ENCODE results near the gene NUDCD3.

NUDCD3 gene

GRCh38 chr7:44536090-44536489, 45.6 kb upstream of the NUDCD3 start:
- no peak for DNase-seq (ENCODE audit: low read depth, low spot score)
- no peak overlapping the region for H3K4me3 ChIP-seq (ENCODE audit: low read depth, low read length)
- no peak for TF ChIP-seq CTCF (IDR thresholded peaks at IDR 0.05; ENCODE audit: low read depth, low read length)
- in situ Hi-C loops (cut with HindIII; ENCODE audit: low sequenced_read_pairs), result no loop called here

- in situ Hi-C loops (cut with HindIII; ENCODE audit: low sequenced_read_pairs), result no loop called here
- TF ChIP-seq CTCF (IDR thresholded peaks at IDR 0.05; ENCODE audit: low read depth, low read length), result no peak
- DNase-seq (ENCODE audit: low read depth, low spot score), result no peak
- H3K4me3 ChIP-seq (ENCODE audit: low read depth, low read length), result no peak overlapping the region
Measured at GRCh38 chr7:44535348-44536064, 45.0 kb upstream of the NUDCD3 start.

DNA sequence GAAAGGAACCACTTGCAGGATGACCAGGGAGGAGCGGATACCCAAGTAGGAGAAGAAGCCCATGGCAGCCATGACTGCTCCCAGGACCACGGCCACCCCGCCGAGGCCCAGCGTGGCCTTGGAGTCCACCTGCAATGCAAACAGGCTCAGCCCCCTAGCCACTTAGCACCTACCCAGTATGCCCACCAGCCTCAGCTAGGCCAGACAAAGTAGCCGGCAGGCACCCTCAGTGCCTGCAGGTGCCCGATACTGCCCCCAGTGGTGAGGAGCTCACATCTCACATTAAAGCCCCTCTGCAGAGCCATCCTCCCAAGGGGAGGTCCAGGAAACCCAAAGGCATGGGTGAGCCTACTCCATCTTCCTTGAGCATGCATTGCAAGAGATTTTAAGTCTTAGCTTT, 44.0 kb upstream of the NUDCD3 start:
- in situ Hi-C loops (cut with HindIII; ENCODE audit: low sequenced_read_pairs), result no loop called here
- no peak overlapping the region for H3K4me3 ChIP-seq (ENCODE audit: low read depth, low read length)
- peak; percentile 6 for DNase-seq (ENCODE audit: low read depth, low spot score)
- TF ChIP-seq CTCF (IDR thresholded peaks at IDR 0.05; ENCODE audit: low read depth, low read length), result peak; percentile 62

DNA sequence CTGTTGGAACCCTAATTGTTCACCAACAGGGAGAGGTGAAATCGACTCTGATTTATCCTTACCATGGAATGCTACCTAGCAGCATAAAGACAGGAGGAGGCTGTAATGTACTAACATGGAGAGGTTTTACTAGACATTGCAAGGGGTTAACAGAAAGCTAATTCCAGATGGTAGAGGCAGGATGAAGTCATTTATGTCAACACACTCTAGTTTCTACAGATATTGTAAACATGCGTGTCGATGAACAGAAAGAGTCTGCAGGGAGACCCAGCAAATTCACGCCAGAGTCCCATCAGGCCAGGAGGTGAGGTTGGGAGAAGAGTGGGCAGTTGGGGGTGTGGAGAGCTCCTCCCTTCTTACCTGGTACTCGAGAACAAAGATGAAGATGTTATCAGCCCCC, 43.6 kb upstream of the NUDCD3 start:
- in situ Hi-C loops (cut with HindIII; ENCODE audit: low sequenced_read_pairs), result no loop called here
- no peak for TF ChIP-seq CTCF (IDR thresholded peaks at IDR 0.05; ENCODE audit: low read depth, low read length)
- H3K4me3 ChIP-seq (ENCODE audit: low read depth, low read length), result no peak overlapping the region
- no peak for DNase-seq (ENCODE audit: low read depth, low spot score)

DNA sequence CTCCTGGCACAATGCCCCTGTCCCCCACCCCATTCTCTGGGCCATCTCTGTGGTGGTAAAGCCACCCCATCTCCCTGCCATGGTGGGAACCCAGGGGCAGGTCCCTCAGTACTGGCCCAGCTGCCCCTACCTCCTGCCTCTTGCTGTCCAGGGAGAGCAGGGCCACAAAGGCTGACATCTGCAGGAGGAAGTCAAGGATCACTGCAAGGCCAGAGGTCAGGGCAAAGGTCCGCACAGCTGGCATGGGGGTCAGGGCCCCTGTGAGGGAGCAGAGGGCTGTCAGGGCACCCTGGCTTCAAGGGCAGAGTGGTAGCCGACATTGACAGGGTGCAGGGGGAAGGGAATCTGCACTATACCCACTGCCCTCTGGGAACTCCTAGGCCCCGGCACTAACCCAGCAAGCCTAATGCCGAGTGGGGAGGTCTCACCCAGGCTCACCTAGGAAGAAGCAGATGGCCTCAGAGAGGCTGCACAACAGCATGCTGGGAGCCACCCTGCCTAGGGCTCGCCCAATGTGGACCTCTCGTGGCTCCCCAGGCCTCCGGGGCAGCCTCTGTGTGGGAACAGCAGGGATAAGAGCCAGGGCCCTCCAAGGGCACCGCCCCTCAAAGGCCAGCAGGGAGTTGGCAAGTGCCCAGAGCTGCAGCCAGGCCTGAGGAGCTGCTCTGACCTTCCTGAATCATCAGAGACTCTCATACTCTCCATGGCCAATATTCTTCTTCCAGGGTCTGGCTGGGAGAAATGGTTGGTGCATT, 43.0 kb upstream of the NUDCD3 start:
- in situ Hi-C loops (cut with HindIII; ENCODE audit: low sequenced_read_pairs), result no loop called here
- H3K4me3 ChIP-seq (ENCODE audit: low read depth, low read length), result no peak overlapping the region
- peak; percentile 9 for DNase-seq (ENCODE audit: low read depth, low spot score)
- no peak for TF ChIP-seq CTCF (IDR thresholded peaks at IDR 0.05; ENCODE audit: low read depth, low read length)

DNA sequence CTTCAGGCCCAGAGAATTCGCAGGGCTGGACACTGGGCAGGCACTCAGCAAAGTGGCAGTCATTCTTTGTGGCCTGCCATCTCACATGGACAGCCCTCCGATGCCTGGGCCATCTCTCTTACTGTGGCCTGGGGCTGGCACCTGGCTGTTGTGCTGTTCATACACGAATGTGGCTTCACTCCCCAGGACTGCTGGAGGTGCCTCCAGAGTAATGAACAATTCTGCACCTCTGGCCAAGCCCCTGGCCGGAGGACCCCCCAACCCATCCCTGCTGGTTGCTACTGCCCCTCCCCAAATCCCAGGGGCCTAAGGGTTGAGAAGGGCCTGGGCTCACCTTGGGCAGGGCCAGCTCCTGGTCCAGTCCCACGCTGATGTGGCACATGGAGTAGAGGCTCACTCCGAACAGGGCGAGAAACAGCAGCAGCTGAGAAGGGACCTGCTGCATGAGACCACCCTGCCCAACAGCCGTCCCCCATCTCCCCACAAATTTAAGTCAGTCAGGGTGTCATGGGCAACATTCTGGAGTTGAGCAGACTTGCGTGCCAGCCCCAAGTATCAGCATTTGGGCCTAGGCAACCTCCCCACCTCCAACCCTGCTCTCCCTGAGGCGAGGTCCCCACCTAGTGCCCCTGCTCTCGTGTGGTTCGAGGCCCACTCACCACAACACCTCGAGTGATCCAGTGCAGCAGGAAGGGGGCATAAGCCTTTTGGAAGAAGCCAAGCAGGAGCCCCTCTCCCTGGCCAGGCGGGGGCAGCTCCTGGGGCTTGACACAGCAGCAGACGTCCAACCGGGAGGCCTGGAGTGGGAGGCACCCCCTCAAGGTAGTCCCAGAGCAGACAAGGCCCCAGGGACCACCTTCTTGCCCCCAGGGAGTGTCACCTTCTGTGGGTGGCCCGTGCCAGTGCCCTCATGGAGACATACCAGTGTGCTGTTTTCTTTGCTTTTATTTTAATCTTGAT, 41.2 kb upstream of the NUDCD3 start:
- no peak for TF ChIP-seq CTCF (IDR thresholded peaks at IDR 0.05; ENCODE audit: low read depth, low read length)
- H3K4me3 ChIP-seq (ENCODE audit: low read depth, low read length), result no peak overlapping the region
- in situ Hi-C loops (cut with HindIII; ENCODE audit: low sequenced_read_pairs), result no loop called here
- DNase-seq (ENCODE audit: low read depth, low spot score), result no peak

Measured in astrocyte of the spinal cord (primary cell).